Transverse colon (tissue), 4 donors: ENCODE data around the gene CAPN9. TPM values are rescaled to one million over a fixed set of nuclear protein-coding genes. Genes with fewer than 3 reads are reported as not detected.

Experiments
- DNase-seq: peaks from one replicate; pipeline ENCODE4 v3.0.0-alpha.2; 2019
- H3K27ac ChIP-seq, 4 donors: fragments of 200-600 bp; sonication (generic); 2 replicates each; pipeline ENCODE4 v1.5.1; 2016 to 2018; ENCODE audit warnings: inconsistent platforms in 4 of 4
- H3K27me3 ChIP-seq: fragments of 200-600 bp; sonication (generic); 2 replicates; pipeline ENCODE4 v1.5.1; 2017; ENCODE audit warnings: inconsistent platforms
- H3K36me3 ChIP-seq, 4 donors: fragments of 200-600 bp; sonication (generic); 2 replicates each; pipeline ENCODE4 v1.5.1; 2017 to 2019; ENCODE audit warnings: inconsistent platforms in 4 of 4
- H3K4me1 ChIP-seq, 4 donors: fragments of 200-600 bp; sonication (generic); 2 replicates each; pipeline ENCODE4 v1.5.1; 2017 to 2020; ENCODE audit warnings: inconsistent platforms in 4 of 4
- H3K4me3 ChIP-seq, 4 donors: fragments of 200-600 bp; sonication (generic); 1 replicate in 1 of 4; 2 replicates in 3 of 4; pipeline versions ENCODE4 v1.5.1 to v1.6.1; 2017 to 2019; ENCODE audit warnings: inconsistent platforms in 4 of 4
- H3K9me3 ChIP-seq, 2 donors: fragments of 200-600 bp; sonication (generic); 2 replicates each; pipeline ENCODE4 v1.5.1; 2017 to 2019; ENCODE audit warnings: inconsistent platforms in 2 of 2
- CTCF ChIP-seq, 5 experiments: fragments of 200-600 bp in 3 of 5; fragments of 450-650 bp in 2 of 5; sonication (generic) in 3 of 5; IDR thresholded peaks; 1 replicate in 2 of 5; 2 replicates in 3 of 5; pipeline ENCODE4 v1.5.1; 2016 to 2017; ENCODE audit warnings: antibody characterized with exemption in 5 of 5, inconsistent platforms in 3 of 5, mild to moderate bottlenecking in 2 of 5, moderate library complexity in 1 of 5
- EP300 ChIP-seq: sonication (generic); formaldehyde crosslinking; IDR thresholded peaks from one replicate; pipeline ENCODE4 v1.6.1; 2017; ENCODE audit warnings: antibody characterized with exemption, low read depth
- POLR2A ChIP-seq: fragments of 450-650 bp; IDR thresholded peaks from one replicate; pipeline ENCODE4 v1.6.1; 2016; ENCODE audit warnings: antibody characterized with exemption, mild to moderate bottlenecking, moderate library complexity
- POLR2AphosphoS5 ChIP-seq, 3 donors: sonication (generic); formaldehyde crosslinking; IDR thresholded peaks; one replicate each; pipeline ENCODE4 v1.6.1; 2016; ENCODE audit warnings: antibody characterized with exemption in 3 of 3
- WGBS, 2 donors: methylation state at CpG; one replicate each; pipeline ENCODE4 v1.1.5; 2018; ENCODE audit warnings: low coverage in 1 of 2; 5-methylcytosine and 5-hydroxymethylcytosine counted together
- in situ Hi-C, 4 donors: fragments of 200-750 bp; cut with MboI; loops; one replicate each; pipeline versions ENCODE4 v1.15.0 to v1.15.1; 2017; ENCODE audit warnings: low sequenced_read_pairs in 3 of 4, low pct_ligation_motif_present in 1 of 4, low pct_unique_long_range_greater_than_20kb in 1 of 4
- intact Hi-C: fragments of 100-400 bp; cut with DNase I; formaldehyde crosslinking; loops from one replicate; pipeline ENCODE4 v1.15.1; 2023; ENCODE audit warnings: low total_unique reads
- total RNA-seq, 4 donors: library from RNA; depleted of rRNA; stranded (reverse); fragments of >200 nt; gene quantifications; one replicate each; pipeline ENCODE4 v1.1.0, GENCODE V29; 2016

CAPN9 gene
- total RNA-seq, 4 donors from 2014 or later: 26.3 to 59.9 (median 32.7) TPM

GRCh38 chr1:230725256-230726012, 21.8 kb upstream of the CAPN9 start:
- no peak overlapping the region for H3K27ac ChIP-seq
- intact Hi-C loops: no loop called here
- no peak for DNase-seq
- no peaks in the 10 kb centered on the region for H3K9me3 ChIP-seq
- H3K36me3 ChIP-seq: no peaks in the 10 kb centered on the region
- no peaks in the 10 kb centered on the region for H3K27me3 ChIP-seq
- H3K4me3 ChIP-seq: no peak overlapping the region
- H3K4me1 ChIP-seq: peaks cover 0 to 12% (median 5%) of the 10 kb centered on the region in 4 donors
- TF ChIP-seq CTCF (IDR thresholded peaks at IDR 0.05): no peak
- TF ChIP-seq EP300: no peak
- no peak for TF ChIP-seq POLR2AphosphoS5 (IDR thresholded peaks at IDR 0.05)
- no peak for TF ChIP-seq POLR2A
- in situ Hi-C loops: no loop called here
- 75% methylated on average over 6 of the region's 6 CpGs for WGBS, 2 donors

- no peaks in the 10 kb centered on the region for H3K36me3 ChIP-seq
- H3K4me1 ChIP-seq: peaks cover 0 to 12% (median 5%) of the 10 kb centered on the region in 4 donors
- no peaks in the 10 kb centered on the region for H3K9me3 ChIP-seq
- 17 to 36% methylated on average over 2 to 6 of the region's 6 CpGs for WGBS, 2 donors
- peak; percentile 55 for DNase-seq
- H3K27ac ChIP-seq: peak overlapping the region in 2 of 4 donors; percentile 8 to 21
- intact Hi-C loops (no loop called here), in situ Hi-C loops (no loop called here)
- H3K4me3 ChIP-seq: no peak overlapping the region
- H3K27me3 ChIP-seq: no peaks in the 10 kb centered on the region
- no peak for TF ChIP-seq CTCF (IDR thresholded peaks at IDR 0.05)
Observed at GRCh38 chr1:230728710-230729392, 18.3 kb upstream of the CAPN9 start.

- intact Hi-C loops: no loop called here
- Histone ChIP-seq H3K4me3 (no peak overlapping the region), H3K4me1 (peaks cover 0 to 12% (median 5%) of the 10 kb centered on the region in 4 donors), H3K36me3 (no peaks in the 10 kb centered on the region), H3K9me3 (no peaks in the 10 kb centered on the region), H3K27me3 (no peaks in the 10 kb centered on the region), H3K27ac (no peak overlapping the region)
- in situ Hi-C loops: no loop called here
- no peak for DNase-seq
- TF ChIP-seq POLR2A (no peak), POLR2AphosphoS5 (IDR thresholded peaks at IDR 0.05) (no peak), CTCF (IDR thresholded peaks at IDR 0.05) (no peak), EP300 (no peak)
- WGBS, 2 donors: 20 to 39% methylated on average over 1 to 5 of the region's 5 CpGs
Observed at GRCh38 chr1:230730977-230731376, 16.2 kb upstream of the CAPN9 start.

- no peaks in the 10 kb centered on the region for H3K36me3 ChIP-seq
- TF ChIP-seq CTCF (IDR thresholded peaks at IDR 0.05) (no peak), POLR2AphosphoS5 (IDR thresholded peaks at IDR 0.05) (no peak), POLR2A (no peak), EP300 (no peak)
- 20 to 50% methylated on average over 1 to 2 of the region's 2 CpGs for WGBS, 2 donors
- no peaks in the 10 kb centered on the region for H3K27me3 ChIP-seq
- intact Hi-C loops (no loop called here), in situ Hi-C loops (no loop called here)
- H3K4me3 ChIP-seq: no peak overlapping the region
- H3K4me1 ChIP-seq: no peaks in the 10 kb centered on the region
- peak; percentile 41 for DNase-seq
- no peak overlapping the region for H3K27ac ChIP-seq
- no peaks in the 10 kb centered on the region for H3K9me3 ChIP-seq
Observed at GRCh38 chr1:230735447-230735846, 11.7 kb upstream of the CAPN9 start.
